A549 (cell line): ENCODE results near the gene AFG1L. TPM values are rescaled to one million over a fixed set of nuclear protein-coding genes. Genes with fewer than 3 reads are reported as not detected.
"Not testable (repeated sequence)": the region's sequence is repeated elsewhere in the genome, so short reads cannot be mapped to it uniquely, and the experiment has no call there.

Source experiments
- ATAC-seq, 2 experiments: fragments of 200-7000 bp in 1 of 2; fragments of >200 bp in 1 of 2; cut with Nextera tagmentation in 1 of 2; cut with Tn5 transposase in 1 of 2; 3 replicates each; pipeline versions ENCODE4 v1.8.0 to v1.9.1; 2018 to 2020; ENCODE audit warnings: mild to moderate bottlenecking in 1 of 2, moderate library complexity in 1 of 2
- CTCF ChIA-PET: fragments of 300-600 bp; sonication (Branson Sonifier 250); formaldehyde crosslinking; extraction: SDS; loops from one replicate; lab custom pipeline; 2021; ENCODE audit warnings: antibody characterized with exemption, inconsistent platforms; lab: Yijun Ruan, JAX
- POLR2A ChIA-PET: fragments of 350-600 bp; formaldehyde crosslinking; extraction: SDS; loops from one replicate; lab custom pipeline; 2021; ENCODE audit warnings: antibody characterized with exemption, inconsistent platforms; lab: Yijun Ruan, JAX
- DNase-seq, 2 experiments: peaks; one replicate each; pipeline versions ENCODE4 v3.0.0 to v3.0.0-alpha.2; 2011 to 2016; ENCODE audit warnings: low read depth in 1 of 2, low spot score in 1 of 2
- FAIRE-seq: peaks from 2 replicates; lab custom pipeline; 2011; peaks lifted over from hg19 to GRCh38; lab: Jason Lieb, UNC
- H3K27ac ChIP-seq, 2 experiments: fragments of >200 bp; sonication (Bioruptor Twin); formaldehyde crosslinking; 3 replicates each; pipeline ENCODE4 v1.5.1; 2016 to 2017
- H3K4me1 ChIP-seq: fragments of >200 bp; sonication (Bioruptor Twin); formaldehyde crosslinking; 3 replicates; pipeline ENCODE4 v1.6.1; 2016
- H3K4me2 ChIP-seq: fragments of >200 bp; sonication (Bioruptor Twin); formaldehyde crosslinking; 3 replicates; pipeline ENCODE4 v1.6.1; 2016
- H3K4me3 ChIP-seq: fragments of >200 bp; sonication (Bioruptor Twin); formaldehyde crosslinking; 3 replicates; pipeline ENCODE4 v1.5.1; 2016
- H3K9me3 ChIP-seq: fragments of >200 bp; sonication (Bioruptor Twin); formaldehyde crosslinking; 3 replicates; pipeline ENCODE4 v1.6.1; 2016
- BCL3 ChIP-seq: fragments of >200 bp; sonication (Bioruptor Twin); formaldehyde crosslinking; IDR thresholded peaks from 3 replicates; pipeline ENCODE4 v1.6.1; 2016
- CBX8 ChIP-seq: fragments of 200-600 bp; sonication (generic); IDR thresholded peaks from 2 replicates; pipeline ENCODE4 v1.6.1; 2016
- CHD2 ChIP-seq: fragments of 150-350 bp; IDR thresholded peaks from 2 replicates; pipeline ENCODE4 v1.6.1; 2014; ENCODE audit warnings: low read length; ENCODE audit not compliant: partially characterized antibody
- EP300 ChIP-seq, 2 experiments: fragments of >200 bp; sonication (Bioruptor Twin); formaldehyde crosslinking; IDR thresholded peaks; 2 replicates in 1 of 2; 3 replicates in 1 of 2; pipeline ENCODE4 v1.6.1; 2016 to 2017
- FOXS1 ChIP-seq: fragments of 250-450 bp; sonication (Bioruptor Pico); IDR thresholded peaks from 2 replicates; pipeline ENCODE4 v1.5.0; 2020; ENCODE audit warnings: mild to moderate bottlenecking, moderate library complexity
- HMGXB4 ChIP-seq: fragments of 250-450 bp; sonication (Bioruptor Pico); IDR thresholded peaks from 2 replicates; pipeline ENCODE4 v1.5.0; 2021; ENCODE audit warnings: mild to moderate bottlenecking, moderate library complexity, borderline replicate concordance
- JUN ChIP-seq, 2 experiments: fragments of >200 bp; sonication (Bioruptor Twin); formaldehyde crosslinking; IDR thresholded peaks; 2 replicates in 1 of 2; 3 replicates in 1 of 2; pipeline ENCODE4 v1.6.1; 2016 to 2017
- KDM5A ChIP-seq: fragments of 200-600 bp; sonication (generic); IDR thresholded peaks from 2 replicates; pipeline ENCODE4 v1.6.1; 2016; ENCODE audit warnings: antibody characterized with exemption, mild to moderate bottlenecking
- MAX ChIP-seq: IDR thresholded peaks from 2 replicates; pipeline ENCODE4 v1.6.1; 2012
- MYC ChIP-seq: IDR thresholded peaks from 2 replicates; pipeline ENCODE4 v1.6.1; 2012; ENCODE audit warnings: mild to moderate bottlenecking, inconsistent platforms, low read length, improper control_type of control experiment, borderline replicate concordance
- PHF8 ChIP-seq: fragments of 200-600 bp; sonication (generic); IDR thresholded peaks from 2 replicates; pipeline ENCODE4 v1.6.1; 2016; ENCODE audit warnings: low read depth, mild to moderate bottlenecking, antibody characterized with exemption, moderate library complexity, borderline replicate concordance
- POLR2A ChIP-seq: IDR thresholded peaks from 2 replicates; pipeline ENCODE4 v1.6.1; 2012; ENCODE audit warnings: mild to moderate bottlenecking, low read length
- RNF2 ChIP-seq: fragments of 200-600 bp; sonication (generic); IDR thresholded peaks from 2 replicates; pipeline ENCODE4 v1.6.1; 2016; ENCODE audit warnings: low read depth, mild to moderate bottlenecking, antibody characterized with exemption, moderate library complexity, borderline replicate concordance
- SMC3 ChIP-seq: fragments of >200 bp; sonication (Bioruptor Twin); formaldehyde crosslinking; IDR thresholded peaks from 3 replicates; pipeline ENCODE4 v1.6.1; 2018; ENCODE audit warnings: inconsistent platforms
- SREBF2 ChIP-seq: fragments of 450-650 bp; IDR thresholded peaks from 2 replicates; pipeline ENCODE4 v1.6.1; 2014; ENCODE audit warnings: mild to moderate bottlenecking, moderate library complexity
- ZC3H11A ChIP-seq: fragments of 450-650 bp; IDR thresholded peaks from 2 replicates; pipeline ENCODE4 v1.6.1; 2014; ENCODE audit warnings: antibody characterized with exemption, mild to moderate bottlenecking
- WGBS: methylation state at CpG from one replicate; pipeline ENCODE4 v1.1.6; 2017; ENCODE audit errors: missing lambda C conversion rate; 5-methylcytosine and 5-hydroxymethylcytosine counted together
- polyA plus RNA-seq, 4 experiments: library from polyadenylated mRNA; depleted of rRNA in 3 of 4; stranded (reverse); fragments of >200 nt; fragmentation: RNase III in 1 of 4; extraction: RNeasy Plus Mini Kit Qiagen cat#74134 plus additional on column Dnase treatment in 1 of 4; gene quantifications; 2 replicates in 3 of 4; 3 replicates in 1 of 4; pipeline ENCODE4 v1.2.3, GENCODE V29; 2011 to 2017

AFG1L gene
- polyA plus RNA-seq, 2 of the 4 experiments (the other 2 are of a cell fraction), result 1.3 to 2.3 TPM

- POLR2A ChIA-PET, result interaction anchor here (0.7 to 2.0 kb wide), 9 partner anchors 29 to 602 kb away, joined by 3 to 10 read pairs (median 3); partner anchors contain the start of genes ARMC2, SEC63 and SESN1
- TF ChIP-seq SREBF2, result no peak
- 0 out of 2 replicates have a peak, but pooled peaks have one; percentile 0 for TF ChIP-seq MAX
- peak; percentile 5 to 16; a peak in 5 of 6 replicates for ATAC-seq
- WGBS, result 2% methylated on average over 24 of the region's 64 CpGs
- peak in 1 of 2 experiments; percentile 67 for DNase-seq
- Histone ChIP-seq H3K27ac (peak overlapping the region; percentile 88 to 95), H3K9me3 (no peaks in the 10 kb centered on the region), H3K4me3 (peak overlapping the region; percentile 95), H3K4me1 (peaks cover 26% of the 10 kb centered on the region; the same call in 2 of the 3 replicates), H3K4me2 (peak overlapping the region; percentile 84)
- CTCF ChIA-PET, result interaction anchor here (1.2 kb wide), 2 partner anchors 63 to 276 kb away, joined by 3 read pairs; no protein-coding TSS in a partner anchor
- no peak for FAIRE-seq
Measured at GRCh38 chr6:108559884-108560462, 265.1 kb downstream of the AFG1L start.

GRCh38 chr6:108560463-108561308, 265.8 kb downstream of the AFG1L start, which contains the start of gene FOXO3:
TSS of gene FOXO3 (plus strand) at chr6:108560917. CDS start at chr6:108561209, 292 bp downstream.
- peak within 1 kb of the TSS; percentile 95 for H3K4me3 ChIP-seq
- no peak for FAIRE-seq
- H3K4me1 ChIP-seq, result peaks cover 33% of the 10 kb centered on the region; the same call in 2 of the 3 replicates
- ATAC-seq, result peak; percentile 42 to 61
- ChIA-PET CTCF (interaction anchor here (1.2 kb wide), 2 partner anchors 62 to 275 kb away, joined by 3 read pairs; no protein-coding TSS in a partner anchor), POLR2A (interaction anchor here (0.6 to 2.0 kb wide), 10 partner anchors 16 to 603 kb away, joined by 3 to 10 read pairs (median 3); partner anchors contain the start of genes ARMC2, SEC63 and SESN1)
- peak; percentile 88 for TF ChIP-seq PHF8
- no peak for TF ChIP-seq EP300 (IDR thresholded peaks at IDR 0.05)
- peak; percentile 57; the same call in 1 of the 2 replicates for TF ChIP-seq POLR2A
- TF ChIP-seq BCL3, result peak; percentile 43; the same call in 1 of the 3 replicates
- no peak for TF ChIP-seq CHD2
- TF ChIP-seq MYC, result no peak
- TF ChIP-seq JUN (IDR thresholded peaks at IDR 0.05), result peak; percentile 41 to 44; a peak in 2 of 5 replicates
- H3K27ac ChIP-seq, result peak within 1 kb of the TSS; percentile 88 to 95
- H3K9me3 ChIP-seq, result no peaks in the 10 kb centered on the region
- peak; percentile 63 to 85 for DNase-seq
- 0% methylated on average over 1 of the region's 110 CpGs for WGBS
- peak within 1 kb of the TSS; percentile 84 for H3K4me2 ChIP-seq

GRCh38 chr6:108561309-108561647, 266.4 kb downstream of the AFG1L start:
- not testable (repeated sequence) for DNase-seq, FAIRE-seq, ATAC-seq, H3K9me3 ChIP-seq
- Histone ChIP-seq H3K4me1 (peaks cover 38% of the 10 kb centered on the region; the same call in 2 of the 3 replicates), H3K4me3 (peak overlapping the region; percentile 95), H3K4me2 (peak overlapping the region; percentile 84), H3K27ac (peak overlapping the region; percentile 88 to 95)
- CTCF ChIA-PET, result interaction anchor here (1.2 kb wide), 1 partner anchor 62 kb away, joined by 3 read pairs; no protein-coding TSS in a partner anchor
- POLR2A ChIA-PET, result interaction anchor here (1.7 kb wide), 2 partner anchors 28 to 222 kb away, joined by 3 to 8 read pairs; no protein-coding TSS in a partner anchor
- no CpG with 5 or more reads among the region's 40 CpGs for WGBS

- FAIRE-seq, result no peak
- no peak for ATAC-seq
- DNase-seq, result no peak
- TF ChIP-seq CHD2 (no peak), FOXS1 (CRISPR knock-in tag) (no peak), HMGXB4 (no peak), KDM5A (no peak), ZC3H11A (no peak), RNF2 (no peak), SMC3 (no peak), CBX8 (no peak)
- WGBS, result 95% methylated on average over 21 of the region's 46 CpGs
- peak overlapping the region; percentile 88 to 95; a peak in 5 of 6 replicates for H3K27ac ChIP-seq
- POLR2A ChIA-PET, result interaction anchor here (1.7 kb wide), 1 partner anchor 221 kb away, joined by 3 read pairs; no protein-coding TSS in a partner anchor
- CTCF ChIA-PET, result interaction anchor here (1.3 kb wide), 1 partner anchor 331 kb away, joined by 3 read pairs; no protein-coding TSS in a partner anchor
- H3K4me2 ChIP-seq, result peak overlapping the region; percentile 84
- peaks cover 38% of the 10 kb centered on the region; the same call in 2 of the 3 replicates for H3K4me1 ChIP-seq
- no peaks in the 10 kb centered on the region for H3K9me3 ChIP-seq
- peak overlapping the region; percentile 95 for H3K4me3 ChIP-seq
Measured at GRCh38 chr6:108561742-108562502, 267.1 kb downstream of the AFG1L start.
